CD8-positive, alpha-beta memory T cell (primary cell): ENCODE data around the gene CCDC51. TPM values are rescaled to one million over a fixed set of nuclear protein-coding genes. Genes with fewer than 3 reads are reported as not detected.
A peak's percentile ranks its signal among the peaks of the same experiment; 100 is the strongest.

Experiments
- CTCF ChIA-PET: fragments of 350-600 bp; sonication (Branson Sonifier 250); formaldehyde crosslinking; loops from one replicate; lab custom pipeline; 2021; ENCODE audit warnings: antibody characterized with exemption; lab: Charles Lee
- POLR2A ChIA-PET: fragments of 350-600 bp; sonication (Branson Sonifier 250); formaldehyde crosslinking; loops from one replicate; lab custom pipeline; 2021; ENCODE audit warnings: antibody characterized with exemption; lab: Charles Lee
- DNase-seq, 5 donors: peaks; one replicate each; pipeline versions ENCODE4 v3.0.0 to v3.0.0-alpha.2; 2020 to 2022; ENCODE audit warnings: mixed read lengths in 1 of 5
- H3K27ac ChIP-seq: one replicate; pipeline ENCODE4 v1.7.0; 2013; ENCODE audit warnings: low read depth, mild to moderate bottlenecking, low read length, moderate library complexity
- H3K27me3 ChIP-seq: 2 replicates; pipeline ENCODE4 v1.7.0; 2013; ENCODE audit warnings: low read length, mild to moderate bottlenecking; ENCODE audit not compliant: insufficient read depth, poor library complexity, severe bottlenecking
- H3K36me3 ChIP-seq: 2 replicates; pipeline ENCODE4 v1.7.0; 2013; ENCODE audit warnings: mild to moderate bottlenecking, low read length, moderate library complexity; ENCODE audit not compliant: insufficient read depth
- H3K4me1 ChIP-seq: 2 replicates; pipeline ENCODE4 v1.7.0; 2013; ENCODE audit warnings: mild to moderate bottlenecking, low read length, moderate library complexity; ENCODE audit not compliant: insufficient read depth
- H3K4me3 ChIP-seq: 2 replicates; pipeline ENCODE4 v1.7.0; 2013; ENCODE audit warnings: mild to moderate bottlenecking, low read length
- H3K9me3 ChIP-seq: 2 replicates; pipeline ENCODE4 v1.7.0; 2013; ENCODE audit warnings: mild to moderate bottlenecking, low read length
- H3K27ac Mint-ChIP-seq, 8 donors: one replicate each; pipeline ENCODE4 v1.8.0; 2020 to 2021; ENCODE audit warnings: mixed read lengths in 8 of 8, mild to moderate bottlenecking in 6 of 8, inconsistent platforms in 3 of 8, moderate library complexity in 3 of 8
- H3K27me3 Mint-ChIP-seq, 2 donors: one replicate each; pipeline ENCODE4 v1.8.0; 2020 to 2021; ENCODE audit warnings: mixed read lengths in 2 of 2, mild to moderate bottlenecking in 1 of 2, moderate library complexity in 1 of 2
- H3K36me3 Mint-ChIP-seq, 3 donors: one replicate each; pipeline ENCODE4 v1.8.0; 2020 to 2021; ENCODE audit warnings: mixed read lengths in 3 of 3, inconsistent platforms in 1 of 3, mild to moderate bottlenecking in 1 of 3
- H3K4me1 Mint-ChIP-seq, 3 donors: one replicate each; pipeline ENCODE4 v1.8.0; 2020 to 2021; ENCODE audit warnings: mixed read lengths in 3 of 3, inconsistent platforms in 1 of 3, mild to moderate bottlenecking in 1 of 3
- H3K4me3 Mint-ChIP-seq, 7 donors: one replicate each; pipeline ENCODE4 v1.8.0; 2020 to 2021; ENCODE audit warnings: mixed read lengths in 7 of 7, mild to moderate bottlenecking in 6 of 7, moderate library complexity in 4 of 7, inconsistent platforms in 2 of 7
- H3K9me3 Mint-ChIP-seq, 5 donors: one replicate each; pipeline ENCODE4 v1.8.0; 2020 to 2022; ENCODE audit warnings: mixed read lengths in 5 of 5, mild to moderate bottlenecking in 3 of 5, moderate library complexity in 2 of 5, inconsistent platforms in 1 of 5
- polyA plus RNA-seq: library from polyadenylated mRNA; unstranded; fragments of 300-500 nt; fragmentation: Illumina TruSeq; gene quantifications from one replicate; pipeline ENCODE4 v1.2.3, GENCODE V29; 2021
- total RNA-seq, 2 experiments: library from RNA; stranded (reverse); gene quantifications; one replicate each; pipeline ENCODE4 v1.2.3, GENCODE V29; 2021

The CCDC51 gene
- total and polyA plus RNA-seq, 3 experiments from 2014 or later: 11.3 to 26.0 (median 24.2) TPM

- H3K27me3 ChIP-seq: no peaks in the 10 kb centered on the region
- DNase-seq: no peak
- H3K36me3 ChIP-seq: no peaks in the 10 kb centered on the region
- Mint-ChIP-seq H3K4me1 (no peaks in the 10 kb centered on the region), H3K4me3 (no peak overlapping the region), H3K27me3 (peaks cover 6 to 36% of the 10 kb centered on the region in 2 donors), H3K36me3 (no peaks in the 10 kb centered on the region), H3K27ac (peak overlapping the region in 1 of 8 donors; percentile 79), H3K9me3 (no peaks in the 10 kb centered on the region)
- no peak overlapping the region for H3K27ac ChIP-seq
- POLR2A ChIA-PET: no interaction called here
- H3K4me1 ChIP-seq: no peaks in the 10 kb centered on the region
- CTCF ChIA-PET: interaction anchor here (1.0 to 8.0 kb wide), 4 partner anchors 14 to 151 kb away, joined by 3 to 176 read pairs (median 72); partner anchors contain the start of gene SHISA5
- H3K9me3 ChIP-seq: no peaks in the 10 kb centered on the region
- no peak overlapping the region for H3K4me3 ChIP-seq
Measured at GRCh38 chr3:48397767-48398681, 41.9 kb downstream of the CCDC51 start.

DNA sequence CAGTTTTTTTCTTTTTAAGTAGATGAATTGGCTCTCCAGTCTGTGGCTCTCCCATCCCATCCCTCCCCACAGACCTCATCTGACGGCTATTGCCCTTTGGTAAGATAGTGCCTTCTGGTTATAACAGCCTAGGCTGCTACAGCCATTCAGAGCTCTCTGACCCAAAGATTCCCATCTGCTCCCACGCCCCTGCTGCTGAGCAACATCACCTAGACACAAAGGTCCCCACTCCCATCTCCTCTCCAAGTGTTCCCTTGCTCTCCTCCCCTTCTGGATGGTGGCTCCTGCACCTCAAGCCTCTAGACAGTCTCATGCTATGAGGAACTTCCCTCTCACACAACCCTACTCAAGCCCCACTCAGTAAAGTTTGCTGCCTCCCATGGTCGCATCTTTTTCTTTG is 44.2 kb downstream of the CCDC51 start:
- Mint-ChIP-seq H3K4me3 (no peak overlapping the region), H3K27me3 (peaks cover 6 to 46% of the 10 kb centered on the region in 2 donors), H3K36me3 (no peaks in the 10 kb centered on the region), H3K9me3 (no peaks in the 10 kb centered on the region), H3K4me1 (no peaks in the 10 kb centered on the region), H3K27ac (no peak overlapping the region)
- POLR2A ChIA-PET: no interaction called here
- no peaks in the 10 kb centered on the region for H3K27me3 ChIP-seq
- H3K4me1 ChIP-seq: no peaks in the 10 kb centered on the region
- CTCF ChIA-PET: interaction anchor here (1.0 to 2.1 kb wide), 3 partner anchors 8 to 154 kb away, joined by 3 to 10 read pairs (median 4); no protein-coding TSS in a partner anchor
- no peaks in the 10 kb centered on the region for H3K36me3 ChIP-seq
- H3K4me3 ChIP-seq: no peak overlapping the region
- H3K27ac ChIP-seq: no peak overlapping the region
- no peak for DNase-seq
- no peaks in the 10 kb centered on the region for H3K9me3 ChIP-seq

GRCh38 chr3:48394391-48394790 is 45.5 kb downstream of the CCDC51 start:
- ChIA-PET CTCF (no interaction called here), POLR2A (no interaction called here)
- Mint-ChIP-seq H3K9me3 (no peaks in the 10 kb centered on the region), H3K27me3 (peaks cover 6 to 42% of the 10 kb centered on the region in 2 donors), H3K36me3 (no peaks in the 10 kb centered on the region), H3K27ac (no peak overlapping the region), H3K4me3 (no peak overlapping the region), H3K4me1 (no peaks in the 10 kb centered on the region)
- Histone ChIP-seq H3K4me1 (no peaks in the 10 kb centered on the region), H3K27ac (no peak overlapping the region), H3K36me3 (no peaks in the 10 kb centered on the region), H3K4me3 (no peak overlapping the region), H3K27me3 (no peaks in the 10 kb centered on the region), H3K9me3 (no peaks in the 10 kb centered on the region)
- no peak for DNase-seq

DNA sequence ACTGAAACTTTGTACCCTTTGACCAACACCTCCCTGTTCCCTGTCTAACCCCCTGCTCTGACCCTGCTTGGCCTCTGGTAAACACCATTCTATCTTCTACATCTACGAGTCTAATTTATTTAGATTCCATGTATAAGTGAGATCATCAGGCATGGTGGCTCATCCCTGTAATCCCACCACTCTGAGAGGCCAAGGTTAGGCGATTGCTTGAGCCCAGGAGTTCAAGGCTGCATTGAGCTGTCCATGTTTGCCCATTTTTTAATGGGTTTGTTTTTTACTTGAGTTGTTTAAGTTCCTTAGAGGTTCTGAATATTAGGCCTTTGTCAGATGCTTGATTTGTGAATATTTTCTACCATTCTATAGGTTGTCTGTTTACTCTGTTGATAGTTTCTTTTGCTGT is 51.0 kb downstream of the CCDC51 start:
- ChIA-PET POLR2A (no interaction called here), CTCF (no interaction called here)
- Histone ChIP-seq H3K4me1 (no peaks in the 10 kb centered on the region), H3K4me3 (no peak overlapping the region), H3K27ac (no peak overlapping the region), H3K9me3 (no peaks in the 10 kb centered on the region), H3K27me3 (no peaks in the 10 kb centered on the region), H3K36me3 (no peaks in the 10 kb centered on the region)
- no peak overlapping the region for H3K27ac Mint-ChIP-seq
- H3K4me1 Mint-ChIP-seq: no peaks in the 10 kb centered on the region
- no peaks in the 10 kb centered on the region for H3K36me3 Mint-ChIP-seq
- DNase-seq: no peak
- H3K4me3 Mint-ChIP-seq: no peak overlapping the region
- peaks cover 10 to 43% of the 10 kb centered on the region in 2 donors for H3K27me3 Mint-ChIP-seq
- H3K9me3 Mint-ChIP-seq: no peaks in the 10 kb centered on the region

GRCh38 chr3:48387634-48388033 is 52.3 kb downstream of the CCDC51 start:
- Histone ChIP-seq H3K27me3 (no peaks in the 10 kb centered on the region), H3K4me3 (no peak overlapping the region), H3K36me3 (no peaks in the 10 kb centered on the region), H3K27ac (no peak overlapping the region), H3K4me1 (no peaks in the 10 kb centered on the region), H3K9me3 (no peaks in the 10 kb centered on the region)
- Mint-ChIP-seq H3K4me1 (no peaks in the 10 kb centered on the region), H3K27me3 (peaks cover 10 to 36% of the 10 kb centered on the region in 2 donors), H3K4me3 (no peak overlapping the region), H3K36me3 (no peaks in the 10 kb centered on the region), H3K9me3 (no peaks in the 10 kb centered on the region), H3K27ac (no peak overlapping the region)
- no peak for DNase-seq
- CTCF ChIA-PET: interaction anchor here (1.6 kb wide), 1 partner anchor 13 kb away, joined by 4 read pairs; no protein-coding TSS in a partner anchor
- POLR2A ChIA-PET: no interaction called here

Other genes starting within 250 kb of the CCDC51 start
- not detected for gene CAMP, start 216.6 kb downstream of the CCDC51 start, total RNA-seq
- not detected for gene CAMP, start 216.6 kb downstream of the CCDC51 start, polyA plus RNA-seq
- 10 to 100 TPM; 21.8 to 21.9 TPM for gene ZNF589, start 199.0 kb downstream of the CCDC51 start, total RNA-seq
- gene ZNF589, start 199.0 kb downstream of the CCDC51 start, polyA plus RNA-seq: 7.3 TPM
- 10 to 100 TPM; 37.5 to 40.9 TPM for gene NME6, start 138.8 kb downstream of the CCDC51 start, total RNA-seq
- 69.3 TPM for gene NME6, start 138.8 kb downstream of the CCDC51 start, polyA plus RNA-seq
- gene SPINK8, start 106.5 kb downstream of the CCDC51 start, total RNA-seq: not detected
- gene SPINK8, start 106.5 kb downstream of the CCDC51 start, polyA plus RNA-seq: not detected
- gene FBXW12, start 67.9 kb downstream of the CCDC51 start, total RNA-seq: not detected
- not detected for gene FBXW12, start 67.9 kb downstream of the CCDC51 start, polyA plus RNA-seq
- 1 to 10 TPM; 3.1 to 5.5 TPM for gene PLXNB1, start 10.0 kb downstream of the CCDC51 start, total RNA-seq
- 0.30 TPM for gene PLXNB1, start 10.0 kb downstream of the CCDC51 start, polyA plus RNA-seq
- 100 to 1,000 TPM; 420 to 494 TPM for gene TMA7, start 138 bp upstream of the CCDC51 start, total RNA-seq
- 826 TPM for gene TMA7, start 138 bp upstream of the CCDC51 start, polyA plus RNA-seq
- 10 to 100 TPM; 22.1 to 22.8 TPM for gene ATRIP, start 6.6 kb upstream of the CCDC51 start, total RNA-seq
- gene ATRIP, start 6.6 kb upstream of the CCDC51 start, polyA plus RNA-seq: 13.4 TPM
- gene SHISA5, start 64.1 kb upstream of the CCDC51 start, total RNA-seq: 100 to 1,000 TPM; 102 TPM
- 470 TPM for gene SHISA5, start 64.1 kb upstream of the CCDC51 start, polyA plus RNA-seq
- gene PFKFB4, start 116.7 kb upstream of the CCDC51 start, total RNA-seq: 1 to 10 TPM; 1.8 to 2.2 TPM
- gene PFKFB4, start 116.7 kb upstream of the CCDC51 start, polyA plus RNA-seq: 1.3 TPM
- gene UCN2, start 123.7 kb upstream of the CCDC51 start, total RNA-seq: not detected
- gene UCN2, start 123.7 kb upstream of the CCDC51 start, polyA plus RNA-seq: not detected
- gene COL7A1, start 155.2 kb upstream of the CCDC51 start, total RNA-seq: under 1 TPM; 0.59 to 0.93 TPM
- gene COL7A1, start 155.2 kb upstream of the CCDC51 start, polyA plus RNA-seq: not detected
- gene UQCRC1, start 169.5 kb upstream of the CCDC51 start, total RNA-seq: 100 to 1,000 TPM; 244 to 245 TPM
- 172 TPM for gene UQCRC1, start 169.5 kb upstream of the CCDC51 start, polyA plus RNA-seq
- gene TMEM89, start 181.7 kb upstream of the CCDC51 start, total RNA-seq: not detected
- not detected for gene TMEM89, start 181.7 kb upstream of the CCDC51 start, polyA plus RNA-seq
- gene SLC26A6, start 195.3 kb upstream of the CCDC51 start, total RNA-seq: 10 to 100 TPM; 26.4 to 28.6 TPM
- 4.9 TPM for gene SLC26A6, start 195.3 kb upstream of the CCDC51 start, polyA plus RNA-seq
- 10 to 100 TPM; 19.3 TPM for gene CELSR3, start 222.8 kb upstream of the CCDC51 start, total RNA-seq
- 0.41 TPM for gene CELSR3, start 222.8 kb upstream of the CCDC51 start, polyA plus RNA-seq
- gene NCKIPSD, start 245.8 kb upstream of the CCDC51 start, total RNA-seq: 10 to 100 TPM; 29.2 to 30.2 TPM
- 11.0 TPM for gene NCKIPSD, start 245.8 kb upstream of the CCDC51 start, polyA plus RNA-seq